ENCODE data around the gene NCAM1. TPM values are rescaled to one million over a fixed set of nuclear protein-coding genes. Genes with fewer than 3 reads are reported as not detected.

NCAM1 gene
- total RNA-seq, 1 experiment from 2014 or later = 0.22 TPM

DNA sequence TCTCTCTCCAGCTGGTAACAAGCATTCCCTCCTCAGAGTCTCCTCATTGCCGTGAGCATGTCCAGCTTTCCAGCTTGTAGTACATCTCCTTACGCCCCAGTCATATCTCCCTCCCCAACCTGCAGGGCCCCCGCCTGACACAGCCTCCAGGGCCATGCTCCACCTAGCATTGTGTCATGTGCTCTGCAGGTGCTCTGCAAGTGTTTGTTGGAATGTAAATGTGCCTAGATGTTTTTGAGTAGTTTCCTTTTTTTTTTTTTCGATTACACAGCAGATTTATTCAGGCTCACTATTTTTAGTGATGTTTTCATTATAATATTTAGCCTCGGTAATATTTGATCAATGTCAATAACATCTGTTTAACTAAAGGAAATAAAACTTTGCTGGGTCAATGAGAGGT lies 82.5 kb downstream of the NCAM1 start:
- TF ChIP-seq, protein P1, sequence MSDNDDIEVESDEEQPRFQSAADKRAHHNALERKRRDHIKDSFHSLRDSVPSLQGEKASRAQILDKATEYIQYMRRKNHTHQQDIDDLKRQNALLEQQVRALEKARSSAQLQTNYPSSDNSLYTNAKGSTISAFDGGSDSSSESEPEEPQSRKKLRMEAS (IDR thresholded peaks at IDR 0.05) = no peak
- TF ChIP-seq EGR1 (IDR thresholded peaks at IDR 0.05; ENCODE audit: low read depth) (no peak), EZH2 (IDR thresholded peaks at IDR 0.05) (no peak)
- ChIA-PET POLR2A (no interaction called here), RAD21 (ENCODE audit: low non-redundant PET in 1 of 2, low total read pairs in 2 of 2, uncharacterized antibody in 2 of 2, unreplicated experiment in 2 of 2) (no interaction called here)

DNA sequence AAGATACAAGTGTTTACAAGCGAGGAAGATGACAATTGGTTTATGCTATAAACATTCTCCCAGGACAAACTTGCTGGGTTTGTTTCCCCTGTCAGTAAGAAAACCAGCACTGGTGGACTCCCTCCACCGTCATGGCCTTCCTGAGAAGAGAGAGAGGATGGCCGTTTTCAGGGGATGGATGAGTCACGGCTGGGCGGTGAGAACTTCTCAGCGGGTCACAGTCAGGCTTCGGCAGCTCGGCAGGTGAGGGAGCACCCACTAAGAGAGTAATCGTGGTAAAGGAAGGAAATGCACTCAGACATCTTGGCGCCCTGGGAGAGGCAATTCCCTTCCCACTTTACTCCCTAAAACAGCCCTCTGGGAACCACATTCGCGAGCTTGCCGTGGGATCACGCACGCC lies 83.9 kb downstream of the NCAM1 start:
- RAD21 ChIA-PET (ENCODE audit: low non-redundant PET in 1 of 2, low total read pairs in 2 of 2, uncharacterized antibody in 2 of 2, unreplicated experiment in 2 of 2) = no interaction called here
- BruUV-seq (replicated peaks) = no TSS peak
- POLR2A ChIA-PET = no interaction called here
- Histone ChIP-seq H3K27me3 (ENCODE audit: insufficient read depth, low read length) (peaks cover 3% of the 10 kb centered on the region; the same call in 1 of the 2 replicates), H3K9ac (ENCODE audit: low read length) (no peak overlapping the region), H3K27ac (ENCODE audit: low read depth, low read length) (no peak overlapping the region), H3K36me3 (ENCODE audit: control insufficient read depth in 1 of 2, insufficient read depth in 2 of 2, low read length in 2 of 2) (no peaks in the 10 kb centered on the region), H4K20me1 (ENCODE audit: insufficient read depth) (no peaks in the 10 kb centered on the region), H3K4me3 (replicated peaks in 1 of 2; ENCODE audit: low read depth in 1 of 2, low read length in 2 of 2) (no peak overlapping the region), H3K79me2 (ENCODE audit: insufficient read depth, low read length) (no peaks in the 10 kb centered on the region), H3K9me2 (ENCODE audit: insufficient read depth) (no peaks in the 10 kb centered on the region), H2AFZ (ENCODE audit: low read depth, low read length, poor library complexity, severe bottlenecking) (no peak overlapping the region), H3K4me2 (ENCODE audit: low read length) (no peak overlapping the region), H3K9me3 (ENCODE audit: control insufficient read depth in 1 of 2, insufficient read depth in 1 of 2, low read depth in 1 of 2, low read length in 2 of 2) (no peaks in the 10 kb centered on the region), H3K4me1 (ENCODE audit: control insufficient read depth in 1 of 2, insufficient read depth in 2 of 2, low read length in 2 of 2) (no peaks in the 10 kb centered on the region)
- ATAC-seq (no peak), DNase-seq (ENCODE audit: low read depth, low spot score) (no peak)
- intact Hi-C loops (cut with micrococcal nuclease) = no loop called here
- CTCF ChIA-PET = no interaction called here
- TF ChIP-seq SRF (IDR thresholded peaks at IDR 0.05; ENCODE audit: low read depth) (no peak), POLR2AphosphoS5 (IDR thresholded peaks at IDR 0.05; ENCODE audit: low read depth, low read length) (no peak), TCF7L2 (IDR thresholded peaks at IDR 0.05; ENCODE audit: borderline replicate concordance, extremely low read depth, insufficient read depth, insufficient read length) (no peak), POLR2A (IDR thresholded peaks at IDR 0.05; ENCODE audit: borderline replicate concordance, extremely low read depth, insufficient read depth, insufficient read length) (no peak), YY1 (IDR thresholded peaks at IDR 0.05; ENCODE audit: extremely low read depth, insufficient replicate concordance, low read depth, low read length) (no peak)
- TF ChIP-seq, protein P2, sequence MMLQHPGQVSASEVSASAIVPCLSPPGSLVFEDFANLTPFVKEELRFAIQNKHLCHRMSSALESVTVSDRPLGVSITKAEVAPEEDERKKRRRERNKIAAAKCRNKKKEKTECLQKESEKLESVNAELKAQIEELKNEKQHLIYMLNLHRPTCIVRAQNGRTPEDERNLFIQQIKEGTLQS (IDR thresholded peaks at IDR 0.05) = no peak

More for the DNA sequence above, 82.5 kb downstream of the NCAM1 start:
- ATAC-seq = no peak
- H3K9me2 ChIP-seq (ENCODE audit: insufficient read depth) = no peaks in the 10 kb centered on the region
- no peak overlapping the region for H3K27ac ChIP-seq (ENCODE audit: low read depth, low read length)
- intact Hi-C loops (cut with micrococcal nuclease) = no loop called here
- no peak for DNase-seq (ENCODE audit: low read depth, low spot score)
- no peaks in the 10 kb centered on the region for H3K9me3 ChIP-seq (ENCODE audit: control insufficient read depth in 1 of 2, insufficient read depth in 1 of 2, low read depth in 1 of 2, low read length in 2 of 2)
- CTCF ChIA-PET = no interaction called here
- H3K9ac ChIP-seq (ENCODE audit: low read length) = no peak overlapping the region
- H3K4me2 ChIP-seq (ENCODE audit: low read length) = no peak overlapping the region
- BruUV-seq (replicated peaks) = no TSS peak
- peaks cover 3% of the 10 kb centered on the region; the same call in 1 of the 2 replicates for H3K27me3 ChIP-seq (ENCODE audit: insufficient read depth, low read length)
- H4K20me1 ChIP-seq (ENCODE audit: insufficient read depth) = no peaks in the 10 kb centered on the region
- no peaks in the 10 kb centered on the region for H3K4me1 ChIP-seq (ENCODE audit: control insufficient read depth in 1 of 2, insufficient read depth in 2 of 2, low read length in 2 of 2)
- H3K4me3 ChIP-seq (replicated peaks in 1 of 2; ENCODE audit: low read depth in 1 of 2, low read length in 2 of 2) = no peak overlapping the region
- H3K36me3 ChIP-seq (ENCODE audit: control insufficient read depth in 1 of 2, insufficient read depth in 2 of 2, low read length in 2 of 2) = no peaks in the 10 kb centered on the region
- H3K79me2 ChIP-seq (ENCODE audit: insufficient read depth, low read length) = no peaks in the 10 kb centered on the region
- H2AFZ ChIP-seq (ENCODE audit: low read depth, low read length, poor library complexity, severe bottlenecking) = no peak overlapping the region
